DMS79 treated with DMSO at 0.1 percent for 48 hours (cell line): Measurements from ENCODE around the gene CCDC9B.

Experiments used
- DNase-seq: peaks from one replicate; lab custom pipeline; 2025; lab: John Stamatoyannopoulos, UW

Gene CCDC9B

GRCh38 chr15:40365624-40366456 lies 25.1 kb upstream of the CCDC9B start:
- DNase-seq: no peak

DNA sequence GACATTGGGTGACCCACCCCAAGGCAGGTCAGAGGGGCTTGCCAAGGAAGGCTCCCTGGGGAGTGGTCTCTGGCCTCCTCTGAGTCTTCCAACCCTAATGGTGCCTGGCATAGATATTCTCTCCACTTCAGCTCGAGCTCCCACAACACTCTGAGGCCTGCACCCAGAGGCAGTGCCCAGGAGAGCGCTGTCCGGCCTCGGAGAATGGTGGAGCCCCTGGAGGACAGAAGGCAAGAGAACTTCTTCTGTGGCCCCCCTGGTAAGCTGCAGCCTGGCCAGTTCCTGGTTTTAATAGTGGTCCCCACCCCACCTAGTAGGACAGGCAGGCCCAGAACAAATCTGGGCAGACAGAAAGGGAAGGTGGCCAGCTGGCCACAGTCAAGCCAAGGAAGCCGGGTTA lies 24.3 kb upstream of the CCDC9B start:
- DNase-seq: no peak

GRCh38 chr15:40364251-40364650 lies 23.5 kb upstream of the CCDC9B start:
- DNase-seq: no peak

DNA sequence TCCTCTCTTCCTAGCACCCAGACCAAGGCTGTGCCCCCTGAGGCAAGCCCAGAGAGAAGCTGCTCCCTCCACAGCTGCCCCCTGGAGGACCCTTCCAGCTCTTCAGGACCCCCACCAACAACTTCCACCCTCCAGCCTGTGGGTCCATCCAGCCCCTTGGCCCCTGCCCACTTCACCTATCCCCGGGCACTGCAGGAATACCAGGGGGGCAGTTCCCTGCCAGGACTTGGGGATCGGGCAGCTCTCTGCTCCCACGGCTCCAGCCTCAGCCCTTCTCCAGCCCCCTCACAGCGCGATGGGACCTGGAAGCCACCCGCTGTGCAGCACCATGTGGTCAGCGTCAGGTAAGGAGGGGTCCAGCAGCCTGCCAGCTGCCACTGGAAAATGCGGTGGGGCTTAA lies 22.9 kb upstream of the CCDC9B start:
- DNase-seq: no peak

GRCh38 chr15:40361640-40362039 lies 20.9 kb upstream of the CCDC9B start:
- no peak for DNase-seq

DNA sequence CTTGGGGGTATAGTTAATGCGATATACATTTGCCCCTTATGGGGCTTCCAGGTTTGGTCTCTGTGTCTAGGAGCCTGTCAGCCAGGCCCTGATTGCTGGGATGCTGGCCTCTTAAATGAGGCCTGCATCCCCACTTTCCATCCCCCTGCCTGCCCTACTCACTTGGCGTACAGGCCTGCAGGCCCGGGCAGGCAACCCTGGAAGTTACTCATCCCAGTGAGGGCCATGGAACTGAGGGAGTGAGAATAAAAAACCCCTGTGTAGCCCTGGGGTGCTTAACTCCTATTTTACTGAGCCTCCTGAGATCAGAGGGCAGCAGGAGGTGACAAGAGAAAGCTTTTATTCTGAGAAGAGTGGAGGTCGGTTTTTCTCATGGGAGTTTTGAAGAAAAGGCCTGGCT lies 19.3 kb upstream of the CCDC9B start:
- no peak for DNase-seq

DNA sequence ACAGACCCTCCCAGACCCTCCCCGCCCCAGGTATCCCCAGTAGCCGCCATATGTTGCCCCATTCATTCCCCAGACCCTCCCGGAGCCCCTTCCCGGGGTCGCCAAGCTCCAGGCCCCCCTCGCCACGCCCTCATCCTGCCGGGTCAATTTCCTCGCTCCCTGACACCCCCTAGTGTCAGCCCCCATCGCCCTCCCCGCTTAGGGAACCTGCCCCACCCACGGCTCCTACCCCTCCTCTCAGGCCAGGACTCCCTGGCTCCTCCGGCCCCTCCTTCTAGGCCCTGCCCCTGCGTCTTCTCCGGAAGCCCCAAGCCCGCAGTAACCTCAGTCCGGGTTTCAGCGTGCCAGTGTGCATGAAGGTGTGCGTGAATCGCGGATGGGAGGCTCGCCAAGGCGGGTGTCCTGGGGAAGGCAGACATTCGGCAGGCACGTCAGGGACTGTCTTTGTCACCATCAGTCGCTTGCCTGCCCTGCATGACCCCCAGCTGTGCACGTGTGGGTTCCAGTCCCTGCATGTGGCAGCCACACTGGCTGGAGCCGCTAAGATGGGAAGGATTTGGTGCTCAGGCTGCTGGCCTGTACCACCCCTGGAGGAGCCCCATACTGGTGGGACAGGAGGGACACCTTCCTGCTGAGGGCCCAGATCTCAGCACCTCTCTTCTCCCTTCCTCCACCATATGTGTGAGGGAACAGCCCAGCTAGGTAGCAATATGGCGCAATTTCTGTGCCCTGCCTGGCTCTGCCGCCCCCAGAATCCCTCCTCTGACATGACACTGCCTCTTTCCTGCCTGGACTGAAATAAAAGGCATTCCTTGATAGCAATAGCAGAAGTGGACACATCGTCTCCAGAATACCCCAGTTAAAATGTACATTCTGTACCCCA lies 18.0 kb upstream of the CCDC9B start:
- DNase-seq: peak; percentile 13

DNA sequence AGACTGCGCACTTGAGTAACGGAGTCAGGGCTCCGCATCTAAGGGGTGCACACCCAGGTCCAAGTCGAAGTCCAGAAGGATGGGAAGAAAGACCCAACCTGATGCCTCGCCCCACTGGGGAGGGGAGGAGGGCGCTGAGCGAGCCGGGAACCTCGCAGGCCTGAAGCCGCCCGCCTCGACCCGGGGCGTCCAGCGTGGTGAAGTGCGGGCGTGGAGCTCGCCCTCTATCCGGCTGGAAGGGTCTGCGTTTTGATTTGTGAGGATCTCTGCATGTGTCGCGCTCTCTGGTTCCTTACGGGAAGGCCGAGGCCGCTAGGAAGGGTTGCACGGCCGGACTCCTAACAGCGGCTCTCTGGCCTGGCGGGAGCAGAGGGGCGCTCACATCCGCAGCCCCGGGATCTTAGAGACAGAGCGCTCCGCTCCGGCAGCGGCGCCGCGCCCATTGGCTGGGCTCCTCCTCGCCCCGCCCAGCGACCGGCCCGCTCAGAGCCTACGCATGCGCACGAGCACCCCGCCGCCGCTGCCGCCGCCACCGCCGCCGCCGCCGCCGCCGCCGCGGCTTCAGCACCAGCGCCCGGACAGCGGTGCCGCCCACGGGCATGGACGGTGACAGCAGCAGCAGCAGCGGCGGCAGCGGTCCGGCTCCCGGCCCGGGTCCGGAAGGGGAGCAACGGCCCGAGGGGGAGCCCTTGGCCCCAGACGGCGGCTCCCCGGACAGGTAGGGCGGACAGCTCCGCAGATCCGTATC lies 17.2 kb upstream of the CCDC9B start, which contains the start of gene DISP2:
DISP2 (plus strand) TSS at position 497 of the 748 bp plus-strand sequence; CDS start at position 600, 103 bp downstream.
- DNase-seq: peak; percentile 49

DNA sequence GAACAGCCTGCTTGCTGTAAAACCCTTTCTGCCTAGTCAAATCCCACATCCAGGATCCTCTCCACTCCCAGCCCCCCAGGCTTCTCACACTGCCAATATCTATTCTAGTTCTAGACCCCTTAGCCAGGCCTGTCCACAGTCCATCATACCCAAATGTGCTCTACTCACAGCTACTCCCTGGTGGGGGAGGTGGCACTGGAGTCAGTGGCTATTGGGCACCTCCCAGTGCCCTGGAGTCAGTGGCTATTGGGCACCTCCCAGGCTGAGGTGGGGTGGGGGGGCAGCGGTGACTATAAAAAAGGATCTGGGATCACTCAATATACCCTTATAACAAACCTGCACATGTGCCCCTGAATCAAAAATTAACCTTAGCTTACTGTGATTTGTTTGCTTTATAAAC lies 16.5 kb upstream of the CCDC9B start:
- DNase-seq: no peak

- DNase-seq: no peak
Observed at GRCh38 chr15:40355976-40356585, 15.3 kb upstream of the CCDC9B start.

DNA sequence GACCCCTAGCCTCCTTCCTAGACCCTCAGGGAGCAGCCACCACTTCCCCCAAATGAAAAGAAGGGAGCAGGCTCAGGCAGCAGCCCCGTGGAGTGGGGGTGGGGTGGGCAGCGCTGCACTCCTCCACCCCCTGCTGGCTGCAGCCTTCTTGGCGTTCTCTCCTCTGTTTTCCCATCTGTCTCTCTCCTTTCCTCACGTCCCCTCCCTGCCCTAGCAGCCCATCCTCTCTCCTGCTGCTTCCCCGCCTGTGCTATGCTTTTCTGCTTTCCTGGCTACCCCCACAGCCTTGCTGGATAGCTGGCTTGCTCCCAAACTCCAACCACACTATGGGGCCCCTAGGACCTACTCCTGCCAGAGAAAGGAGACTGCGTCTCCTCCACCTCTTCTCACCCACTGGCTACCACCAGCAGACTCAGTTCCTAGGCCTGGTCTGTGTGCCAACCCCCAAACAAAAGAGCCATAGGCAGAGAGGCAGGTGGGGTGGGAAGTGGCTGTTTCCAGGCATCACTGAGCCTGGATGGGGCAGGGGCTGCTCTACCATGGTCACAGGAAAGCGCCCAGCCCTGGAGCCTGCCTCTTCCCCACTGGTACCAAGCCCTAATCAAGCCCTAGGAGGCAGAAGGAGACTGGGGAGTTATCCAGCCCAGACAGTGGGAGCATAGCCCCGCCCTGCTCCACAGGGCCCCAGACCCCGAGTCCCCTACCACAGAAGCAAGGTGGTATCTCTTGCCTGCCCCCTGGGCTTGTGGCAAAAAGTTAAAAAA lies 13.9 kb upstream of the CCDC9B start:
- DNase-seq: peak; percentile 29

DNA sequence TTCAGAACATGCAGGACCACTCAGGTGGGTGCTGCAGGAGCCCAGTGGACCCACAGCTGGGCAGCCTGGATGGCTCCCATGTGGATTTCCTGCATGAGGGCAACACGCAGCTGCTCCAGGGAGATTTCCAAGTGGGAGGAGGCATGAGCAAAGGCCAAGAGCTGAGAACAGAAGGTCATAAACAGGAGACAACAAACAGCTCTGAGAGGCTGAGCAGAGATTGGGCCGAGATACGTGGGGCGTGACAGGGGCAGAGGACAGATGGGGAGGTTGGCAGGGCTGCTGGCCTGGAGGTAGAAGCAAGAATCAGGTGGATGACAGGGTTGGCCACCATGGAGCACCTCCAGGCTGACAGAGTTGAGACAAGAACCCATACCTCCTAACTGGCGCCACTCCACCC lies 13.0 kb upstream of the CCDC9B start:
- DNase-seq: no peak

- no peak for DNase-seq
Observed at GRCh38 chr15:40352281-40352901, 11.7 kb upstream of the CCDC9B start.

DNA sequence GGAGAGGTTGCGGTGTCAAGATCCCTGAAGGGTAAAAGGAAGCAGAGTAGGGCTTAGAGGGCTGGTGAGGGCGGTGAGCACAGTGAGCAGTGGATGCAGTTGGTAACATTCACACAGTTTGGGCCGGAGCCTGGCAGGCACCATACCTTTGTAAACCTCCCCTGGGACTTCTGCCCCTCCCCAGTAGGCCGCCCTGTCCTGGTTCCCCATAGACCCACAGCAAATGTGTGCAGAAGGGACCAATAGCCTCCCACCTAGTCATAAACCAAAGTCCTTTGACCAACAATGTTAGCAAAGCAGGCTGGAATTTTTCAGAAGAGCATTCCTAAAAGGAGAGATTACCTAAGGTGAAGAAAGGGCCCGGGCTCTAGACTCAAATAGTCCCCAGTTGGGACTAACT lies 8.4 kb upstream of the CCDC9B start:
- DNase-seq: no peak

GRCh38 chr15:40348474-40348870 lies 7.7 kb upstream of the CCDC9B start:
- no peak for DNase-seq

DNA sequence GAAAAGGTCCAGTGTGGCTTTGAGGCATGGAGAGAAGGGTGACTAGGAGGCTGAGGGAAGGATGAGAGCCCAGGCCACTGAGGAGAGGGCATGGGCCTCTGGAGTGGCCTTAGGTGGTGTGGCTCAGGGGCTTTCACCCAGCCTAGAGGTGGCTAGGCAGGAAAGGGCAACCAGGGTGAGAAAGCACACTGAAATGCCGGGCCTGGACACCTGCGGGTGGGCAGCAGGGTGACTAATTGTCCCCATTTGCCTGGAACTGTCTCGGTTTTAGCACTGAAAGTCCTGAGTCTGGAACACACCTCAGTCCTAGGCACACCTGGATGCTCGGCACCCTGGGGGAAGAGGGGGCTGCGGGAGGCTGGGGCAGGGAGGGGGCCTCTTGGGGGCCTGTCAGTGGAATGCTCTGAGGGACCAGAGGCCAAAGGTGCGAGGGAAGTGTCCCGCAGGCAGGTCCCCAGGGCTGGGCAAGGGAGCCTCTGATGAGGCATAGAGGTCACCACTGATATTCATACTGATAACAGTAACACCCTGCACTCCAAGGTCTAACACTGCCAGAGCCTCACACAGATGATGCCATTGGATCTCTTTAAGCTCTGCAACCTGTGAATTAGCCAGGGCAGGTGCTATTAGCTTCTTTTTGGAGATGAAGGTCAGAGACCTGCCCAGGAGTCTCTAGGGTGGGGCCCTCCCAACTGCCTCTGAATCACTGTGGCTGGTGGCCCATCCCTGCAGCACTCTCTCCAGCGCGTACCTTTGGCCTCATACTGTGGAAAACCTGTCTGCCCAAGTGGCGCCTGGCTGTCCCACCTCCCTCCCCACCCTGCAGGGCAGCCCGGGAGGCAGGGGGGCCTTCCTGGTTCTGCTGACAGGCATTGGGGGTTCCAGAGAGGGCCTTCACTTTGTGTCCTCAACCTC lies 7.1 kb upstream of the CCDC9B start:
- no peak for DNase-seq

DNA sequence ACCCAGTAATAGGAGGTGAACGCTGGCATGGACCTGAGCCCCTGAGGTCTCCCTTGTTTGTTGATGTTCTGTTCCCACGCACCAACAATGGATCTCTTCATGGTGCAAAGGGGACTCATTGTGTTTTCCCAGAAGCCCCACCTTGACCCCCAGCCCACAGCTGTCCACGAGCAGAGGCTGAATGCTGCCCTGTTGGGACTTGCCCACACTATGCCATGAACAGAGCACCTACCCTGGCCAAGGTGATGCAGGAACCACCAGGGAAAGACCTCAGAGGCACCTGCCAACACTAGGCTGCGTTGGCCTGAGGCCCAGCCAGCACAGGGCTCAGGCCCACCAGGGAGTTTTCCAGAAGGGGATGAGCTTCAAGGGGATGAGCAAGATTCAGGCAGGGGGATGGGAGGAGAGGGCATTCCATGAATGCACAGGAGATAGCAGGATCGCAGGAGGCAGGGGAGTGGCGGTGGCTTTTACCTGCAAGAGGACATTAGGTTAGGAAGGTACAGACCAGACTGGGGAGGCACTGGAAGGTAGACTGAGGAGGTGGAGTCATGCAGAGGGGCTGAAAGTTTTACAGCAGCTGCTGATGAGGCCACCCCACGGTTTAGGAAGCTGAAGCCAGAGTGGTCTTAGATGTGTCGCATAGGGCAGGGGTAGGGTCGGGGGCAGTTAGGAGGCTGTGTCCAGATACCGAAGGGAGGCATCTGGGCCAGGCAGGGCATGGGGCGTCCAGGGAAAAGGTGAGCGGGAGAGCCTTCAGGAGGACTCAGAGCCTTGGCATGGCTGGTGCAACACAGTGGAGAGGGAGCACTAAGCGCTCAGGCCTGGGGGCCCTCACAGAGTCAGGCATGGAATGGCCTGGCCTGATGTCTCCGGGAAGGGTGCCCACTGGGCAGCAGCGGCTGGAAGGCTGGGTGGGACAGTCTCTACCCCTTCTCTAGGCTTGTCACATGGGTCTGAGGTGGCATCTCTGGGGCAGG lies 6.1 kb upstream of the CCDC9B start:
- no peak for DNase-seq

- DNase-seq: no peak
Observed at GRCh38 chr15:40345867-40346578, 5.3 kb upstream of the CCDC9B start.
